GM18873 (cell line): ENCODE data around the gene RBM27.
A peak's percentile ranks its signal among the peaks of the same experiment; 100 is the strongest.
"Not testable (repeated sequence)": the region's sequence is repeated elsewhere in the genome, so short reads cannot be mapped to it uniquely, and the experiment has no call there.

Source experiments
- ATAC-seq: cut with Tn5 transposase; IDR thresholded peaks from one replicate; pipeline ENCODE4 v1.9.1; 2021; ENCODE audit warnings: mild to moderate bottlenecking, moderate library complexity, moderate number of reproducible peaks; ENCODE audit not compliant: unreplicated experiment, low FRiP score

Gene RBM27

GRCh38 chr5:146203011-146203871, at the start of gene RBM27:
TSS of gene RBM27 (plus strand) at chr5:146203605. CDS start at chr5:146203766, 161 bp downstream.
- ATAC-seq: peak; percentile 100

GRCh38 chr5:146158255-146158654, 45.1 kb upstream of the RBM27 start:
- ATAC-seq: no peak

- no peak for ATAC-seq
Observed at GRCh38 chr5:146164382-146164781, 39.0 kb upstream of the RBM27 start.

- no peak for ATAC-seq
Observed at GRCh38 chr5:146165460-146165859, 37.9 kb upstream of the RBM27 start.

- no peak for ATAC-seq
Observed at GRCh38 chr5:146165903-146166302, 37.5 kb upstream of the RBM27 start.

GRCh38 chr5:146169076-146169475, 34.3 kb upstream of the RBM27 start:
- ATAC-seq: no peak

GRCh38 chr5:146173049-146173448, 30.4 kb upstream of the RBM27 start:
- ATAC-seq: peak; percentile 50

GRCh38 chr5:146173597-146173996, 29.8 kb upstream of the RBM27 start:
- peak; percentile 92 for ATAC-seq

GRCh38 chr5:146176805-146177204, 26.6 kb upstream of the RBM27 start:
- no peak for ATAC-seq

- ATAC-seq: no peak
Observed at GRCh38 chr5:146179696-146180095, 23.7 kb upstream of the RBM27 start.

- not testable (repeated sequence) for ATAC-seq
Observed at GRCh38 chr5:146183403-146183802, 20.0 kb upstream of the RBM27 start.

GRCh38 chr5:146185161-146185560, 18.2 kb upstream of the RBM27 start:
- no peak for ATAC-seq

GRCh38 chr5:146188358-146188757, 15.0 kb upstream of the RBM27 start:
- ATAC-seq: no peak

- ATAC-seq: no peak
Observed at GRCh38 chr5:146192571-146193043, 10.8 kb upstream of the RBM27 start.

GRCh38 chr5:146193285-146193684, 10.1 kb upstream of the RBM27 start:
- ATAC-seq: no peak

GRCh38 chr5:146194997-146195396, 8.4 kb upstream of the RBM27 start:
- ATAC-seq: not testable (repeated sequence)

- no peak for ATAC-seq
Observed at GRCh38 chr5:146196459-146197048, 6.9 kb upstream of the RBM27 start.

- ATAC-seq: no peak
Observed at GRCh38 chr5:146199176-146199815, 4.1 kb upstream of the RBM27 start.

- ATAC-seq: not testable (repeated sequence)
Observed at GRCh38 chr5:146201795-146202194, 1.6 kb upstream of the RBM27 start.

GRCh38 chr5:146203872-146204192, 427 bp downstream of the RBM27 start:
- ATAC-seq: no peak

- no peak for ATAC-seq
Observed at GRCh38 chr5:146205499-146206202, 2.2 kb downstream of the RBM27 start.
